Measurements from ENCODE around the gene LECT2.

The LECT2 gene

GRCh38 chr5:135964670-135965320 lies 10.0 kb upstream of the LECT2 start:
- H3K27me3 ChIP-seq (ENCODE audit: insufficient read depth, low read length, poor library complexity) = no peaks in the 10 kb centered on the region
- no peak overlapping the region for H2BK120ac ChIP-seq (ENCODE audit: low read depth, low read length)
- H3K4ac ChIP-seq (ENCODE audit: low read depth, low read length) = no peak overlapping the region
- WGBS (ENCODE audit: extremely low coverage, insufficient coverage, low lambda C conversion rate) = no CpG with 5 or more reads among the region's 1 CpG
- no peak overlapping the region for H2BK15ac ChIP-seq (replicated peaks; ENCODE audit: low read depth)
- H2AK5ac ChIP-seq (ENCODE audit: low read length) = no peak overlapping the region
- no peak overlapping the region for H3K4me2 ChIP-seq (ENCODE audit: low read length)
- no peak for DNase-seq
- no peak overlapping the region for H3K23ac ChIP-seq (ENCODE audit: low read length)
- H3K79me2 ChIP-seq (ENCODE audit: control insufficient read depth, insufficient read depth, low read length) = no peaks in the 10 kb centered on the region
- no peak overlapping the region for H2BK5ac ChIP-seq (ENCODE audit: low read length)
- no peaks in the 10 kb centered on the region for H3K36me3 ChIP-seq (ENCODE audit: control insufficient read depth, insufficient read depth, low read length)
- H3K79me1 ChIP-seq (ENCODE audit: low read length) = no peaks in the 10 kb centered on the region
- H3K4me3 ChIP-seq (ENCODE audit: low read length) = no peak overlapping the region
- no peak overlapping the region for H3K9ac ChIP-seq (ENCODE audit: low read length)
- no peaks in the 10 kb centered on the region for H3K4me1 ChIP-seq (ENCODE audit: control insufficient read depth, low read depth, low read length)
- no peak overlapping the region for H3K18ac ChIP-seq (ENCODE audit: low read length)
- no peak overlapping the region for H4K5ac ChIP-seq (ENCODE audit: low read length)
- no peak overlapping the region for H3K27ac ChIP-seq (ENCODE audit: low read depth, low read length)
- H3K56ac ChIP-seq (ENCODE audit: low read length) = no peak overlapping the region
- no peak overlapping the region for H4K8ac ChIP-seq (ENCODE audit: low read depth, low read length)

GRCh38 chr5:135955525-135955924 lies 742 bp upstream of the LECT2 start:
- H3K9ac ChIP-seq (ENCODE audit: low read length) = no peak overlapping the region
- H3K79me2 ChIP-seq (ENCODE audit: control insufficient read depth, insufficient read depth, low read length) = no peaks in the 10 kb centered on the region
- no peak overlapping the region for H3K56ac ChIP-seq (ENCODE audit: low read length)
- H3K79me1 ChIP-seq (ENCODE audit: low read length) = no peaks in the 10 kb centered on the region
- no peaks in the 10 kb centered on the region for H3K36me3 ChIP-seq (ENCODE audit: control insufficient read depth, insufficient read depth, low read length)
- H3K4ac ChIP-seq (ENCODE audit: low read depth, low read length) = no peak overlapping the region
- no peaks in the 10 kb centered on the region for H3K4me1 ChIP-seq (ENCODE audit: control insufficient read depth, low read depth, low read length)
- no peak overlapping the region for H3K4me2 ChIP-seq (ENCODE audit: low read length)
- H3K27me3 ChIP-seq (ENCODE audit: insufficient read depth, low read length, poor library complexity) = no peaks in the 10 kb centered on the region
- H3K27ac ChIP-seq (ENCODE audit: low read depth, low read length) = no peak overlapping the region
- H3K23ac ChIP-seq (ENCODE audit: low read length) = no peak overlapping the region
- no peak overlapping the region for H4K8ac ChIP-seq (ENCODE audit: low read depth, low read length)
- no peak overlapping the region for H2AK5ac ChIP-seq (ENCODE audit: low read length)
- H3K18ac ChIP-seq (ENCODE audit: low read length) = no peak overlapping the region
- no peak overlapping the region for H2BK5ac ChIP-seq (ENCODE audit: low read length)
- H2BK15ac ChIP-seq (replicated peaks; ENCODE audit: low read depth) = no peak overlapping the region
- H4K5ac ChIP-seq (ENCODE audit: low read length) = no peak overlapping the region
- no peak for DNase-seq
- WGBS (ENCODE audit: extremely low coverage, insufficient coverage, low lambda C conversion rate) = no CpG with 5 or more reads among the region's 4 CpGs
- H3K4me3 ChIP-seq (ENCODE audit: low read length) = no peak overlapping the region
- H2BK120ac ChIP-seq (ENCODE audit: low read depth, low read length) = no peak overlapping the region

GRCh38 chr5:135953850-135954249 lies 933 bp downstream of the LECT2 start:
- H3K36me3 ChIP-seq (ENCODE audit: control insufficient read depth, insufficient read depth, low read length) = no peaks in the 10 kb centered on the region
- no peak overlapping the region for H4K8ac ChIP-seq (ENCODE audit: low read depth, low read length)
- no peak overlapping the region for H3K56ac ChIP-seq (ENCODE audit: low read length)
- no peak overlapping the region for H3K4me2 ChIP-seq (ENCODE audit: low read length)
- WGBS (ENCODE audit: extremely low coverage, insufficient coverage, low lambda C conversion rate) = no CpG with 5 or more reads among the region's 2 CpGs
- no peak overlapping the region for H2BK120ac ChIP-seq (ENCODE audit: low read depth, low read length)
- H3K27me3 ChIP-seq (ENCODE audit: insufficient read depth, low read length, poor library complexity) = no peaks in the 10 kb centered on the region
- no peak for DNase-seq
- H2AK5ac ChIP-seq (ENCODE audit: low read length) = no peak overlapping the region
- no peak overlapping the region for H3K9ac ChIP-seq (ENCODE audit: low read length)
- H3K23ac ChIP-seq (ENCODE audit: low read length) = no peak overlapping the region
- no peak overlapping the region for H4K5ac ChIP-seq (ENCODE audit: low read length)
- H3K4me3 ChIP-seq (ENCODE audit: low read length) = no peak overlapping the region
- H2BK5ac ChIP-seq (ENCODE audit: low read length) = no peak overlapping the region
- no peak overlapping the region for H3K4ac ChIP-seq (ENCODE audit: low read depth, low read length)
- no peaks in the 10 kb centered on the region for H3K4me1 ChIP-seq (ENCODE audit: control insufficient read depth, low read depth, low read length)
- no peak overlapping the region for H3K27ac ChIP-seq (ENCODE audit: low read depth, low read length)
- H3K79me2 ChIP-seq (ENCODE audit: control insufficient read depth, insufficient read depth, low read length) = no peaks in the 10 kb centered on the region
- no peak overlapping the region for H3K18ac ChIP-seq (ENCODE audit: low read length)
- no peak overlapping the region for H2BK15ac ChIP-seq (replicated peaks; ENCODE audit: low read depth)
- no peaks in the 10 kb centered on the region for H3K79me1 ChIP-seq (ENCODE audit: low read length)

- H3K18ac ChIP-seq (ENCODE audit: low read length) = no peak overlapping the region
- H3K23ac ChIP-seq (ENCODE audit: low read length) = no peak overlapping the region
- WGBS (ENCODE audit: extremely low coverage, insufficient coverage, low lambda C conversion rate) = no CpG with 5 or more reads among the region's 4 CpGs
- H2BK5ac ChIP-seq (ENCODE audit: low read length) = no peak overlapping the region
- H3K4me2 ChIP-seq (ENCODE audit: low read length) = no peak overlapping the region
- H3K4me3 ChIP-seq (ENCODE audit: low read length) = no peak overlapping the region
- no peaks in the 10 kb centered on the region for H3K79me2 ChIP-seq (ENCODE audit: control insufficient read depth, insufficient read depth, low read length)
- no peak overlapping the region for H3K9ac ChIP-seq (ENCODE audit: low read length)
- no peaks in the 10 kb centered on the region for H3K79me1 ChIP-seq (ENCODE audit: low read length)
- H3K27ac ChIP-seq (ENCODE audit: low read depth, low read length) = no peak overlapping the region
- no peak overlapping the region for H4K5ac ChIP-seq (ENCODE audit: low read length)
- no peak overlapping the region for H2BK120ac ChIP-seq (ENCODE audit: low read depth, low read length)
- no peak overlapping the region for H3K56ac ChIP-seq (ENCODE audit: low read length)
- no peaks in the 10 kb centered on the region for H3K4me1 ChIP-seq (ENCODE audit: control insufficient read depth, low read depth, low read length)
- H2AK5ac ChIP-seq (ENCODE audit: low read length) = no peak overlapping the region
- H3K4ac ChIP-seq (ENCODE audit: low read depth, low read length) = no peak overlapping the region
- H2BK15ac ChIP-seq (replicated peaks; ENCODE audit: low read depth) = no peak overlapping the region
- no peaks in the 10 kb centered on the region for H3K36me3 ChIP-seq (ENCODE audit: control insufficient read depth, insufficient read depth, low read length)
- no peak for DNase-seq
- H4K8ac ChIP-seq (ENCODE audit: low read depth, low read length) = no peak overlapping the region
- H3K27me3 ChIP-seq (ENCODE audit: insufficient read depth, low read length, poor library complexity) = no peaks in the 10 kb centered on the region
Measured at GRCh38 chr5:135952683-135953082, 2.1 kb downstream of the LECT2 start.

GRCh38 chr5:135951807-135952206 lies 3.0 kb downstream of the LECT2 start:
- Histone ChIP-seq H2BK5ac (ENCODE audit: low read length) (no peak overlapping the region), H3K79me2 (ENCODE audit: control insufficient read depth, insufficient read depth, low read length) (no peaks in the 10 kb centered on the region), H3K56ac (ENCODE audit: low read length) (no peak overlapping the region), H3K9ac (ENCODE audit: low read length) (no peak overlapping the region), H3K27me3 (ENCODE audit: insufficient read depth, low read length, poor library complexity) (no peaks in the 10 kb centered on the region), H3K4me2 (ENCODE audit: low read length) (no peak overlapping the region), H4K8ac (ENCODE audit: low read depth, low read length) (no peak overlapping the region), H3K4ac (ENCODE audit: low read depth, low read length) (no peak overlapping the region), H2BK15ac (replicated peaks; ENCODE audit: low read depth) (no peak overlapping the region), H3K18ac (ENCODE audit: low read length) (no peak overlapping the region), H4K5ac (ENCODE audit: low read length) (no peak overlapping the region), H2AK5ac (ENCODE audit: low read length) (no peak overlapping the region), H2BK120ac (ENCODE audit: low read depth, low read length) (no peak overlapping the region), H3K4me3 (ENCODE audit: low read length) (no peak overlapping the region), H3K27ac (ENCODE audit: low read depth, low read length) (no peak overlapping the region), H3K79me1 (ENCODE audit: low read length) (no peaks in the 10 kb centered on the region), H3K23ac (ENCODE audit: low read length) (no peak overlapping the region), H3K4me1 (ENCODE audit: control insufficient read depth, low read depth, low read length) (no peaks in the 10 kb centered on the region), H3K36me3 (ENCODE audit: control insufficient read depth, insufficient read depth, low read length) (no peaks in the 10 kb centered on the region)
- no CpG with 5 or more reads among the region's 6 CpGs for WGBS (ENCODE audit: extremely low coverage, insufficient coverage, low lambda C conversion rate)
- DNase-seq = no peak

GRCh38 chr5:135951257-135951656 lies 3.5 kb downstream of the LECT2 start:
- no peaks in the 10 kb centered on the region for H3K27me3 ChIP-seq (ENCODE audit: insufficient read depth, low read length, poor library complexity)
- no peak overlapping the region for H4K5ac ChIP-seq (ENCODE audit: low read length)
- H2AK5ac ChIP-seq (ENCODE audit: low read length) = no peak overlapping the region
- H3K27ac ChIP-seq (ENCODE audit: low read depth, low read length) = no peak overlapping the region
- H3K56ac ChIP-seq (ENCODE audit: low read length) = no peak overlapping the region
- H3K18ac ChIP-seq (ENCODE audit: low read length) = no peak overlapping the region
- H3K4me2 ChIP-seq (ENCODE audit: low read length) = no peak overlapping the region
- no peaks in the 10 kb centered on the region for H3K36me3 ChIP-seq (ENCODE audit: control insufficient read depth, insufficient read depth, low read length)
- no peak overlapping the region for H4K8ac ChIP-seq (ENCODE audit: low read depth, low read length)
- no peak overlapping the region for H3K23ac ChIP-seq (ENCODE audit: low read length)
- no peak for DNase-seq
- no peak overlapping the region for H2BK15ac ChIP-seq (replicated peaks; ENCODE audit: low read depth)
- no peak overlapping the region for H2BK5ac ChIP-seq (ENCODE audit: low read length)
- H2BK120ac ChIP-seq (ENCODE audit: low read depth, low read length) = no peak overlapping the region
- no peak overlapping the region for H3K9ac ChIP-seq (ENCODE audit: low read length)
- no peaks in the 10 kb centered on the region for H3K4me1 ChIP-seq (ENCODE audit: control insufficient read depth, low read depth, low read length)
- no peaks in the 10 kb centered on the region for H3K79me1 ChIP-seq (ENCODE audit: low read length)
- no peaks in the 10 kb centered on the region for H3K79me2 ChIP-seq (ENCODE audit: control insufficient read depth, insufficient read depth, low read length)
- WGBS (ENCODE audit: extremely low coverage, insufficient coverage, low lambda C conversion rate) = no CpG with 5 or more reads among the region's 4 CpGs
- H3K4ac ChIP-seq (ENCODE audit: low read depth, low read length) = no peak overlapping the region
- H3K4me3 ChIP-seq (ENCODE audit: low read length) = no peak overlapping the region

All from mesendoderm (in vitro differentiated cells).